ENCODE results near the gene C1orf216.
"Not testable (repeated sequence)": the region's sequence is repeated elsewhere in the genome, so short reads cannot be mapped to it uniquely, and the experiment has no call there.

Gene C1orf216

DNA sequence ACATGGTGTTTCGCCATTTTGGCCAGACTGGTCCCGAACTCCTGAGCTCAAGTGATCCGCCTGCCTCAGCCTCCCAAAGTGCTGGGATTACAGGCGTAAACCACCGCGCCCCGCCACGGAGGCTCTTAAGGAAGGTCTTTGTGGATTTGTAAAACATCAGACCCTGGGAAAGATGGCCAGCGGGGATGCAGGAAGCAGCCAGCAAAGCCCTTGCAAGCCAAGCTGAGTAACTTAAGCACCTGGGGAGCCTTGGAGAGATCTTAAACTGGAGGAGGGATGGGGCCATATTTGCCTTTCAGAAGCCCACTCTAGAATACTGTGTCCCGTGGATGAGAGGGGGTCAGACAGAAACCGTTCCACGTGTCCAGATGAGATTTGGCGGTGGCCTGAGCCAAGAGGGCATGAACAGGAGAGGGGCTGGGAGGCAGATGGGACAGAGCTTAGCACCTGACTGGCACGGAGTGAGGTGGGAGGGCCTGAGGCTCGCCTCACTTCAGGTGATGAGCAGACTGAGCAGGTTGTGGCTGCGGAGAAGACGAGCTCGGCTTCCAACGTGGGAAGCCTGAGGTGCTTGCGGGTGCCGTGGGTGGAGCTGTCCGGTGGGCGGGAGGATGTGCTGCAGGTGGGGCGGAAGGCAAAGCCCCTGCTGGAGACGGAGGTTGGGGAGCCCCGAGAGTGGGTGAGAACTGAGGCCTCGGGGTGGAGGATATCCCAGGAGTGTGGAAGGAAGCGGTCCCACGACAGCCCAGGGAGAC, 11.7 kb downstream of the C1orf216 start:
- Histone ChIP-seq H3K27ac (ENCODE audit: low read length) (no peak overlapping the region), H3K9ac (ENCODE audit: low read length in 2 of 2) (no peak overlapping the region), H3K27me3 (ENCODE audit: control insufficient read depth in 1 of 2, insufficient read depth in 2 of 2, low read length in 2 of 2) (peaks cover 15 to 19% of the 10 kb centered on the region in 2 donors), H3K4me3 (ENCODE audit: low read length in 2 of 2) (peak overlapping the region in 1 of 2 donors; percentile 61), H3K9me3 (ENCODE audit: control insufficient read depth in 2 of 2, low read length in 2 of 2) (no peaks in the 10 kb centered on the region), H3K4me1 (ENCODE audit: control insufficient read depth, insufficient read depth, low read length) (peaks cover 11% of the 10 kb centered on the region), H3K36me3 (ENCODE audit: control insufficient read depth in 2 of 2, insufficient read depth in 2 of 2, low read length in 2 of 2) (peaks cover 0 to 2% of the 10 kb centered on the region in 2 donors)

DNA sequence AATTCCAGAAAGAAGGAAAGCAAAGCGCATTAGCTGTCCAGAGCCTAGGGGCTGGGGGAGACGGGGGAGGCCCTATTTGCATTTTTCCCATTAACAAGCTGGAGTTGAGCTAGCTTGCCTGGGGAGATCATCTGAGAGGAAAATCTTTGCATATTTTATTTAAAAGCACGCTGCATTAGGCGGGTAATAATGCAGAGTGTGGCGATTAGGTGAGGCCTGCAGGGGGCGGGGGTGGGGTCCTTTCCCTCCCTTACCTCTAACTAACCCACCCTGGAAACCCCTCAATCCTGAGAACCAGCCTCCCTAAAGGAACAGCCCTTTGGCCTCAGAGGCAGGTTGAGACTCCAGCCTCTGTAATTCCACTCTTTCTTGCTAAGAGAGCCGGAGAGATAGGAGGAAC, 16.2 kb downstream of the C1orf216 start:
- Histone ChIP-seq H3K27me3 (ENCODE audit: control insufficient read depth in 1 of 2, insufficient read depth in 2 of 2, low read length in 2 of 2) (peaks cover 31% of the 10 kb centered on the region in 2 donors), H3K27ac (ENCODE audit: low read length) (no peak overlapping the region)

DNA sequence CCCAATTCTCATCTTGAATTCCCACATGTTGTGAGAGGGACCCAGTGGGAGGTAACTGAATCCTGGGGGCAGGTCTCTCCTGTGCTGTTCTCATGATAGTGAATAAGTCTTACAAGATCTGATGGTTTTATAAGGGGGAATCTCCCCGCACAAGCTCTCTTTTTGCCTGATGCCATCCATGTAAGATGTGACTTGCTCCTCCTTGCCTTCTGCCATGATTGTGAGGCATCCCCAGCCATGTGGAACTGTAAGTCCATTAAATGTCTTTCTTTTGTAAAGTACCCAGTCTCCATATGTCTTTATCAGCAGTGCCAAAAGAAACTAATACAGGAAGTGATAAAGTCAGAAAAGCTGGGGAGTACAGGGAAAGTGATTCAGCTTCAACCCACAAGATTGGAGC, 19.5 kb downstream of the C1orf216 start:
- H3K27me3 ChIP-seq (ENCODE audit: control insufficient read depth in 1 of 2, insufficient read depth in 2 of 2, low read length in 2 of 2) = peaks cover 24 to 30% of the 10 kb centered on the region in 2 donors
- not testable (repeated sequence) for H3K36me3 ChIP-seq (ENCODE audit: control insufficient read depth in 2 of 2, insufficient read depth in 2 of 2, low read length in 2 of 2); H3K27ac ChIP-seq (ENCODE audit: low read length); H3K9ac ChIP-seq (ENCODE audit: low read length in 2 of 2); H3K4me1 ChIP-seq (ENCODE audit: control insufficient read depth, insufficient read depth, low read length); H3K9me3 ChIP-seq (ENCODE audit: control insufficient read depth in 2 of 2, low read length in 2 of 2); H3K4me3 ChIP-seq (ENCODE audit: low read length in 2 of 2)

More for the DNA sequence above, 16.2 kb downstream of the C1orf216 start:
- peaks cover 1% of the 10 kb centered on the region for H3K4me1 ChIP-seq (ENCODE audit: control insufficient read depth, insufficient read depth, low read length)
- no peaks in the 10 kb centered on the region for H3K9me3 ChIP-seq (ENCODE audit: control insufficient read depth in 2 of 2, low read length in 2 of 2)
- no peak overlapping the region for H3K4me3 ChIP-seq (ENCODE audit: low read length in 2 of 2)
- no peak overlapping the region for H3K9ac ChIP-seq (ENCODE audit: low read length in 2 of 2)
- no peaks in the 10 kb centered on the region for H3K36me3 ChIP-seq (ENCODE audit: control insufficient read depth in 2 of 2, insufficient read depth in 2 of 2, low read length in 2 of 2)

DNA sequence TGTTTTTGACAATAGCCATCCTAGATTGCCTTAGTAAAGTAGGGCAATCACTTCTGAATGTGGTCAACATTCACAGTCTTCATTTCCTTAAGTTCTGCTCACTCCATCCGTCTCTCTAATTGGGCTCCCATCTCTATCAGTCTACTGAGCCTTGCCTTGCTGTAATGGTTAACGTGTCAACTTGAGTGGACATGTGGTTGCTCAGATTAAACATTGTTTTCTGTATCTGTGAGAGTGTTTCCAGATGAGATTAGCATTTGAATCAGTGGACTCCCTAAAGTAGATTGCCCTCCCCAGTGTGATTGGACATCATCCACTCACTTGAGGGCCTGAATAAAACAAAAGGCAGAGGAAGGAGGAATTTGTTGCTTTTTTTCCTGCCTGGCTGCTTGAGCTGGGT, 26.4 kb downstream of the C1orf216 start:
- Histone ChIP-seq H3K9ac (ENCODE audit: low read length in 2 of 2) (no peak overlapping the region), H3K27me3 (ENCODE audit: control insufficient read depth in 1 of 2, insufficient read depth in 2 of 2, low read length in 2 of 2) (peaks cover 2 to 5% of the 10 kb centered on the region in 2 donors), H3K27ac (ENCODE audit: low read length) (no peak overlapping the region), H3K4me1 (ENCODE audit: control insufficient read depth, insufficient read depth, low read length) (no peaks in the 10 kb centered on the region), H3K4me3 (ENCODE audit: low read length in 2 of 2) (no peak overlapping the region), H3K36me3 (ENCODE audit: control insufficient read depth in 2 of 2, insufficient read depth in 2 of 2, low read length in 2 of 2) (no peaks in the 10 kb centered on the region), H3K9me3 (ENCODE audit: control insufficient read depth in 2 of 2, low read length in 2 of 2) (no peaks in the 10 kb centered on the region)

DNA sequence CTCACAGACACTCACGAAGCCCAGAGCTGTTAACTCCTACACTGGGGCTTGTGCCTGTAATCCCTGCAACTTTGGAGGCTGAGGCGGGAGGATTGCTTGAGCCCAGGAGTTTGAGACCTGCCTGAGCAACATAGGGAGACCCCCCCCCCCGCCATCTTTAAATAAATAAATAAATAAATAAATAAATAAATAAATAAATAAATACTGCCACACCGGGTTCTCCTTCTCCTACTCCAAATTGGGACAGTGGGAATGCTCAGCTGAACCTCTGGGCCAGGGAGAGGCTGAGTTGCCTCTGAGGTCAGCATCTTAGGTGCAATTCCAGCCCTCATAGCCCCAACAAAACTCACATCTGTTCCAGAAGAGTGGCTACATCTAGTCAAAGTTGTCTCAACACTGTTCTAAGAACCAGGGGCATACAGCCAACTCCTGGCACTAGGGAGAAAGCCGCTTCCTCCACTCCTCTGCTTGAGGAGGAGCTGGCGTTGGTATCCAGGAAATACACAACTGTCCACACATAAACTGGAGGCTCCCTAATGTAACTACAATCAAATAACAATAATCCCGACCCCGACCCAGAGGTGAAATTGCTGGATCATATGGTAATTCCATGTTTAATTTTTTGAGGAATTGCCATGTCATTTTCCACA, 27.0 kb downstream of the C1orf216 start:
- H3K9ac ChIP-seq (ENCODE audit: low read length in 2 of 2) = no peak overlapping the region
- H3K36me3 ChIP-seq (ENCODE audit: control insufficient read depth in 2 of 2, insufficient read depth in 2 of 2, low read length in 2 of 2) = no peaks in the 10 kb centered on the region
- H3K27me3 ChIP-seq (ENCODE audit: control insufficient read depth in 1 of 2, insufficient read depth in 2 of 2, low read length in 2 of 2) = peaks cover 4 to 7% of the 10 kb centered on the region in 2 donors
- H3K4me3 ChIP-seq (ENCODE audit: low read length in 2 of 2) = no peak overlapping the region
- no peaks in the 10 kb centered on the region for H3K9me3 ChIP-seq (ENCODE audit: control insufficient read depth in 2 of 2, low read length in 2 of 2)
- no peak overlapping the region for H3K27ac ChIP-seq (ENCODE audit: low read length)
- no peaks in the 10 kb centered on the region for H3K4me1 ChIP-seq (ENCODE audit: control insufficient read depth, insufficient read depth, low read length)

DNA sequence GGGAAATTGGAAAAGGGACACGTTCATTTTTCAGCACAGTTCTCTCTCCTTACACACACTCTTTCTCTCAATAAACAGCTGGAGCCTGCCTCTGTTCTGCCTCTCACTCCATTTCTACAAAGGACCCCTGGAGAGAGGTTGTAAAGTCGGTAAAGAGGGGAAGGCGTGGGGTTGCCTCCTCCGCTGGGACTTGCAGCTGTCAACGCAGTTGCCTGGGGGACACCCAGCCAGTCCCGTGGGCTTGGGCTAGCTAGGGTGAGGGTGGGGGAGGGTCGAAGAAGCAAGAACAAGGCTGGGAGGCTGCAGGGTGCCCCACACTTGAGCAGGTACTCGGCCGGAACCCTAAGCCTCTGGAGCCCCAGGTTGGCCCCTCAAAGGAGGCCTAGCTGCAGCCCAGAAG, 27.6 kb downstream of the C1orf216 start:
- Histone ChIP-seq H3K27me3 (ENCODE audit: control insufficient read depth in 1 of 2, insufficient read depth in 2 of 2, low read length in 2 of 2) (peaks cover 4 to 5% of the 10 kb centered on the region in 2 donors), H3K4me3 (ENCODE audit: low read length in 2 of 2) (no peak overlapping the region), H3K9ac (ENCODE audit: low read length in 2 of 2) (no peak overlapping the region), H3K36me3 (ENCODE audit: control insufficient read depth in 2 of 2, insufficient read depth in 2 of 2, low read length in 2 of 2) (no peaks in the 10 kb centered on the region), H3K4me1 (ENCODE audit: control insufficient read depth, insufficient read depth, low read length) (no peaks in the 10 kb centered on the region), H3K27ac (ENCODE audit: low read length) (no peak overlapping the region), H3K9me3 (ENCODE audit: control insufficient read depth in 2 of 2, low read length in 2 of 2) (no peaks in the 10 kb centered on the region)

DNA sequence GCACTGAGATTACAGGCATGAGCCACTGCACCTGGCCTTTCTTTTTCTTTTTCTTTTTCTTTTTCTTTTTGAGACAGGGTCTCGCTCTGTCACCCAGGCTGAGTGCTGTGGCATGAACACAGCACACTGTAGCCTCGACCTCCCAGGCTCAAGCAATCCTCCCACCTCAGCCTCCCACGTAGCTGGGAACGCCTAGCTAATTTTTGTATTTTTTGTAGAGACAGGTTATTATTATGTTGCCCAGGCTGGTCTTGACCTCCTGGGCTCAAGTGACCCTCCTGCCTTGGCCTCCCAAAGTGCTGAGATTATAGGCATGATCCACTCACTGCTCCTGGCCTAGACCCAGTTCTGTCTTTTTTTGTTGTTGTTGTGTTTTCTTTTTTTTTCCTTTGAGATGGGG, 28.6 kb downstream of the C1orf216 start:
- H3K36me3 ChIP-seq (ENCODE audit: control insufficient read depth in 2 of 2, insufficient read depth in 2 of 2, low read length in 2 of 2); H3K27ac ChIP-seq (ENCODE audit: low read length); H3K9me3 ChIP-seq (ENCODE audit: control insufficient read depth in 2 of 2, low read length in 2 of 2); H3K27me3 ChIP-seq (ENCODE audit: control insufficient read depth in 1 of 2, insufficient read depth in 2 of 2, low read length in 2 of 2); H3K9ac ChIP-seq (ENCODE audit: low read length in 2 of 2); H3K4me3 ChIP-seq (ENCODE audit: low read length in 2 of 2); H3K4me1 ChIP-seq (ENCODE audit: control insufficient read depth, insufficient read depth, low read length): not testable (repeated sequence)

DNA sequence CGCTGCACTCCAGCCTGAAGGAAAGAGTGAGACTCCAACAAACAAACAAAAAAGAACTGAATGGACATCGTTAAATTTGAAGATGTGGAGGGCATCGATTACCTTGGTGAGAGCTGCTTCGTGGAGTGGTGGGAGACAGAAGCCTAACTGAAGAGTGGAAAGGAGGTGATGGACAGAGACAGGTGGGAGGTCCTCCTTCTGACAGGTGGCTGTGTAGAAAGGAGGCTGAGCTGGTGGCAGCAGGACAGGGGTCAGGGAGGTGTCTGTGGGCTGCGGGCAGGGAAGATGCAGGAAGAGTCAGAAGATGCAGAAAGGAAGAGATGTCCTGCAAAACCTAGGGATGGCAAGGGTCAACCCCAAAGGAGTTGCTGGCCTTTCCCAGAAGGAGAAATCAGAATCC, 30.5 kb downstream of the C1orf216 start:
- peaks cover 4% of the 10 kb centered on the region in 2 donors for H3K27me3 ChIP-seq (ENCODE audit: control insufficient read depth in 1 of 2, insufficient read depth in 2 of 2, low read length in 2 of 2)
- no peak overlapping the region for H3K27ac ChIP-seq (ENCODE audit: low read length)
- H3K4me3 ChIP-seq (ENCODE audit: low read length in 2 of 2) = no peak overlapping the region
- H3K36me3 ChIP-seq (ENCODE audit: control insufficient read depth in 2 of 2, insufficient read depth in 2 of 2, low read length in 2 of 2) = no peaks in the 10 kb centered on the region
- no peak overlapping the region for H3K9ac ChIP-seq (ENCODE audit: low read length in 2 of 2)
- no peaks in the 10 kb centered on the region for H3K4me1 ChIP-seq (ENCODE audit: control insufficient read depth, insufficient read depth, low read length)
- H3K9me3 ChIP-seq (ENCODE audit: control insufficient read depth in 2 of 2, low read length in 2 of 2) = no peaks in the 10 kb centered on the region

DNA sequence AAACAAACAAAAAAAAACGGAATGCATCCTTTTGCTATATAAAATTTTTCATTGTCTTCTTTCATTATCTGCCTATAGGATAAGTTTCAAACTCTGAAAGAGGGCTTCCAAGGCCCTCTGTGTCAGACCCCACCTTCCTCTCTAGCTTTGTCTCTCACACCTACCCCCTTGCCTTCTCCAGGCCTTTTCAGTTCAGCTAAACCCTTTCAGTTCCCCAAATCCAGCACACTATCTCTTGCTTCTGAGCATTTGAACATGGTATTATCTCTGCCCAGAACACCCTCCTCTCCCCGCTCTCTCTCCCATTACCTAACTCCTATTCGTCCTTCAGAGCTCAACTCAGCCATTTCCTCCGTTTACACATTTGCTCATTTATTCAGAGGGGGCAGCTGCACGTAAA, 35.7 kb downstream of the C1orf216 start:
- H3K36me3 ChIP-seq (ENCODE audit: control insufficient read depth in 2 of 2, insufficient read depth in 2 of 2, low read length in 2 of 2) = no peaks in the 10 kb centered on the region
- H3K9ac ChIP-seq (ENCODE audit: low read length in 2 of 2) = no peak overlapping the region
- no peak overlapping the region for H3K27ac ChIP-seq (ENCODE audit: low read length)
- no peaks in the 10 kb centered on the region for H3K9me3 ChIP-seq (ENCODE audit: control insufficient read depth in 2 of 2, low read length in 2 of 2)
- H3K4me1 ChIP-seq (ENCODE audit: control insufficient read depth, insufficient read depth, low read length) = no peaks in the 10 kb centered on the region
- H3K4me3 ChIP-seq (ENCODE audit: low read length in 2 of 2) = no peak overlapping the region
- peaks cover 2 to 4% of the 10 kb centered on the region in 2 donors for H3K27me3 ChIP-seq (ENCODE audit: control insufficient read depth in 1 of 2, insufficient read depth in 2 of 2, low read length in 2 of 2)

DNA sequence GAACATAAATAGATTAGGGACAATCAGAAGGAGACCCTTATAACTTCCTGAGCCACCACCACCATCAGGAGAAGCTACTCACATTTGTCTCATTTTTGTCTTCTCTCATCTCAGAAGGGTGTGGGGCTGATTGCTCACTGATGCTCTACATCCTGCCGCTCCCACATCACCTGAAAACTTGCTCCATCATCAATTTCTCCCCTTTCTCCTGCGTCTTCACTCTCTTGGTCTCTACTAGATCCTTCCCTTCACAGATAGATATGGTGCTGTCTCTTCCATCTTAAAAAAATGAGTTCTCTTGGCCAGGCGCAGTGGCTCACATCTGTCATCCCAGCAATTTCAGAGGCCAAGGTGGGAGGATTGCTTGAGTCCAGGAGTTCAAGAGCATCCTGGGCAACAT, 38.4 kb downstream of the C1orf216 start:
- Histone ChIP-seq H3K36me3 (ENCODE audit: control insufficient read depth in 2 of 2, insufficient read depth in 2 of 2, low read length in 2 of 2) (no peaks in the 10 kb centered on the region), H3K4me3 (ENCODE audit: low read length in 2 of 2) (no peak overlapping the region), H3K9ac (ENCODE audit: low read length in 2 of 2) (no peak overlapping the region), H3K27me3 (ENCODE audit: control insufficient read depth in 1 of 2, insufficient read depth in 2 of 2, low read length in 2 of 2) (peaks cover 0 to 3% of the 10 kb centered on the region in 2 donors), H3K27ac (ENCODE audit: low read length) (no peak overlapping the region), H3K4me1 (ENCODE audit: control insufficient read depth, insufficient read depth, low read length) (no peaks in the 10 kb centered on the region), H3K9me3 (ENCODE audit: control insufficient read depth in 2 of 2, low read length in 2 of 2) (no peaks in the 10 kb centered on the region)

DNA sequence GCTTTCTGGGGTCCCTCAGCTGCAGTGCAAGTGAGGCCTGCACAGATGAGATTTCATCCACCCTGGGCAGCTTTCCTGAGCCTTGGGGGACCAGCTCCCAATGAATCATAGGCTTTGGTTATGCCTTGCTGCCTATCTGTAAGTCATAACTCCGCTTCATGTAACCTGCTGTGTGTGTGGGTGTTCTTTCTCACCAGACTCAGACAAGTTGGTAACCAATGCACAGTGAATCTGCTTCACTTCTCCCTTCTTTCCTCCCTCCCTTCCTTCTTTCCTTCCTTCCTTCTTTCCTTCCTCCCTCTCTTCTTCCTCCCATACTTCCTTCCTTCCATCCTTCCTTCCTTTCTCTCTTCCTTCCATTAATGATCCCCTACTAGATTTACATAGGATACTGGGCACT, 42.9 kb downstream of the C1orf216 start:
- Histone ChIP-seq H3K9ac (ENCODE audit: low read length in 2 of 2) (no peak overlapping the region), H3K4me1 (ENCODE audit: control insufficient read depth, insufficient read depth, low read length) (no peaks in the 10 kb centered on the region), H3K4me3 (ENCODE audit: low read length in 2 of 2) (no peak overlapping the region), H3K27ac (ENCODE audit: low read length) (no peak overlapping the region), H3K9me3 (ENCODE audit: control insufficient read depth in 2 of 2, low read length in 2 of 2) (no peaks in the 10 kb centered on the region), H3K36me3 (ENCODE audit: control insufficient read depth in 2 of 2, insufficient read depth in 2 of 2, low read length in 2 of 2) (no peaks in the 10 kb centered on the region), H3K27me3 (ENCODE audit: control insufficient read depth in 1 of 2, insufficient read depth in 2 of 2, low read length in 2 of 2) (peaks cover 3 to 8% of the 10 kb centered on the region in 2 donors)
